OCI-LY7 (cell line): ENCODE results near the gene AGBL1.

ENCODE experiments used
- EZH2phosphoT487 ChIP-seq: fragments of 200-600 bp; sonication (generic); IDR thresholded peaks from 2 replicates; pipeline ENCODE4 v1.6.1; 2018; ENCODE audit warnings: low read depth, borderline replicate concordance, mild to moderate bottlenecking, mixed run types, antibody characterized with exemption, low read length, moderate library complexity, mixed read lengths
- TF ChIP-seq, protein P1 (sequence below): fragments of 200-600 bp; sonication (generic); conservative IDR thresholded peaks from 2 replicates; pipeline ENCODE4 v1.5.1; 2014; ENCODE audit warnings: mild to moderate bottlenecking, antibody characterized with exemption, low read length, moderate library complexity, mixed read lengths

DNA sequence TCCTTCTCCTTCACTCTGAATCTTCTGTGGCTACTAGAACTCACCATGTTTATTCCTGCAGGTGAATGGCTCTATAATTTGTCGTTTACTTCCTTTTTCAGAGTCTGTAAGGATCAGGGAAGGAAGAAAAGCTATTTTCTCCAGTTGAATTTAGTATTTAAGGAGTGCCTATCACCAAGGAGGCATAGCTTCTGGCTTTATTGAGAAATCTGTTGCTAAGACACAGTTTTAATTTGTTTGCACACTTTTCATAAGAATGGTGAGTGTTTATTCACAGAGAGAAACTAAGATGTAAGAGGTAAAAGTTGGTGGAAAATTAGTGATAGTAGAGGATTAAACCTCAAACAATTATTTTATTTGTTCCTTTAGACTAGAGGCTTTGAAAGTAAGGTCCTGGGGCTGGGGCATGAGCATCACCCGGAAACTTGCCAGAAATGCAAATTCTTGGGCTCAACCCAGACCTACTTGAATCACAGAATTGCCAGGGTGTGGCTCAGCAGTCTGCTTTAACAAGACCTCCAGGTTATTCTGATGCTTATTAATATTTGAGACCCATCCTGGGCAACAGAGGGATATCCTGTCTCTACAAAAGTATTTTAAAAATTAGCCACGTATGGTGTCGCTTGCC, 461.3 kb downstream of the AGBL1 start:
- TF ChIP-seq, protein P1, sequence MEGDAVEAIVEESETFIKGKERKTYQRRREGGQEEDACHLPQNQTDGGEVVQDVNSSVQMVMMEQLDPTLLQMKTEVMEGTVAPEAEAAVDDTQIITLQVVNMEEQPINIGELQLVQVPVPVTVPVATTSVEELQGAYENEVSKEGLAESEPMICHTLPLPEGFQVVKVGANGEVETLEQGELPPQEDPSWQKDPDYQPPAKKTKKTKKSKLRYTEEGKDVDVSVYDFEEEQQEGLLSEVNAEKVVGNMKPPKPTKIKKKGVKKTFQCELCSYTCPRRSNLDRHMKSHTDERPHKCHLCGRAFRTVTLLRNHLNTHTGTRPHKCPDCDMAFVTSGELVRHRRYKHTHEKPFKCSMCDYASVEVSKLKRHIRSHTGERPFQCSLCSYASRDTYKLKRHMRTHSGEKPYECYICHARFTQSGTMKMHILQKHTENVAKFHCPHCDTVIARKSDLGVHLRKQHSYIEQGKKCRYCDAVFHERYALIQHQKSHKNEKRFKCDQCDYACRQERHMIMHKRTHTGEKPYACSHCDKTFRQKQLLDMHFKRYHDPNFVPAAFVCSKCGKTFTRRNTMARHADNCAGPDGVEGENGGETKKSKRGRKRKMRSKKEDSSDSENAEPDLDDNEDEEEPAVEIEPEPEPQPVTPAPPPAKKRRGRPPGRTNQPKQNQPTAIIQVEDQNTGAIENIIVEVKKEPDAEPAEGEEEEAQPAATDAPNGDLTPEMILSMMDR: no peak
- no peak for TF ChIP-seq EZH2phosphoT487
